ENCODE measurements around the gene ASZ1.

GRCh38 chr7:117395743-117396142, 31.6 kb downstream of the ASZ1 start:
- TF ChIP-seq CTCF (conservative IDR thresholded peaks at IDR 0.05; ENCODE audit: low read length) (no peak), EZH2phosphoT487 (IDR thresholded peaks at IDR 0.05; ENCODE audit: borderline replicate concordance, low read depth, low read length) (no peak)

Data from OCI-LY7 (cell line).